Type B pancreatic cell (in vitro differentiated cells): Measurements from ENCODE around the gene BPI. TPM values are rescaled to one million over a fixed set of nuclear protein-coding genes. Genes with fewer than 3 reads are reported as not detected.

Experiments used
- DNase-seq: peaks from one replicate; pipeline ENCODE4 v3.0.0; 2021; ENCODE audit warnings: mixed read lengths; ENCODE audit not compliant: unreplicated experiment; ENCODE audit errors: extremely low spot score
- H3K27ac Mint-ChIP-seq: 2 replicates; pipeline ENCODE4 v1.8.0; 2021; ENCODE audit warnings: mild to moderate bottlenecking, mixed read lengths
- H3K27me3 Mint-ChIP-seq: 2 replicates; pipeline ENCODE4 v1.8.0; 2021; ENCODE audit warnings: mixed read lengths
- H3K36me3 Mint-ChIP-seq: 2 replicates; pipeline ENCODE4 v1.8.0; 2021; ENCODE audit warnings: mixed read lengths
- H3K4me1 Mint-ChIP-seq: one replicate; pipeline ENCODE4 v1.8.0; 2021; ENCODE audit warnings: mixed read lengths; ENCODE audit not compliant: unreplicated experiment
- H3K4me3 Mint-ChIP-seq: 2 replicates; pipeline ENCODE4 v1.8.0; 2021; ENCODE audit warnings: mild to moderate bottlenecking, mixed read lengths
- H3K9me3 Mint-ChIP-seq: 2 replicates; pipeline ENCODE4 v1.8.0; 2021; ENCODE audit warnings: mixed read lengths
- CTCF ChIP-seq: fragments of 200-600 bp; sonication (generic); conservative IDR thresholded peaks from 2 replicates; pipeline ENCODE4 v1.5.0; 2021; ENCODE audit warnings: antibody characterized with exemption, mild to moderate bottlenecking
- total RNA-seq: library from RNA; stranded (reverse); gene quantifications from 2 replicates; pipeline ENCODE4 v1.2.1, GENCODE V29; 2021; ENCODE audit warnings: low replicate concordance

The BPI gene
- total RNA-seq, 1 donor from 2014 or later = 0.17 TPM

GRCh38 chr20:38386851-38387250, 82.9 kb downstream of the BPI start:
- no peak for TF ChIP-seq CTCF
- peaks cover 12% of the 10 kb centered on the region for H3K27me3 Mint-ChIP-seq
- no peak overlapping the region for H3K4me3 Mint-ChIP-seq
- H3K9me3 Mint-ChIP-seq = no peaks in the 10 kb centered on the region
- H3K36me3 Mint-ChIP-seq = no peaks in the 10 kb centered on the region
- no peaks in the 10 kb centered on the region for H3K4me1 Mint-ChIP-seq
- no peak overlapping the region for H3K27ac Mint-ChIP-seq
- DNase-seq = no peak

Other genes starting within 250 kb of the BPI start
- gene TGM2, start 138.9 kb upstream of the BPI start, total RNA-seq = 28.6 and 31.7 TPM in 2 replicates
- 4.7 TPM in 1 of 2 replicates, not detected in the other for gene KIAA1755, start 43.4 kb upstream of the BPI start, total RNA-seq
- gene LBP, start 42.3 kb downstream of the BPI start, total RNA-seq = not detected in 2 replicates
- gene SNHG17, start 131.2 kb downstream of the BPI start, total RNA-seq = 37.2 and 57.0 TPM in 2 replicates
- 38.2 and 39.6 TPM in 2 replicates for gene RALGAPB, start 168.7 kb downstream of the BPI start, total RNA-seq